ENCODE results near the gene MYLK.

MYLK gene

GRCh38 chr3:123593381-123593780 lies 290.8 kb downstream of the MYLK start:
- Histone ChIP-seq H3K4me3 (ENCODE audit: low read depth in 1 of 2, low read length in 2 of 2) (no peak overlapping the region), H3K27ac (ENCODE audit: low read length) (no peak overlapping the region), H3K4me1 (ENCODE audit: control insufficient read depth in 1 of 2, insufficient read depth in 2 of 2, low read length in 2 of 2) (no peaks in the 10 kb centered on the region), H3K9me3 (ENCODE audit: control insufficient read depth in 1 of 2, low read length in 2 of 2) (peaks cover 0 to 6% of the 10 kb centered on the region in 2 donors), H3K36me3 (ENCODE audit: control insufficient read depth in 1 of 2, insufficient read depth in 2 of 2, low read length in 2 of 2) (no peaks in the 10 kb centered on the region), H3K27me3 (ENCODE audit: low read depth, low read length) (no peaks in the 10 kb centered on the region)

- H3K4me3 ChIP-seq (ENCODE audit: low read depth in 1 of 2, low read length in 2 of 2) = no peak overlapping the region
- peaks cover 0 to under 1% of the 10 kb centered on the region in 2 donors for H3K36me3 ChIP-seq (ENCODE audit: control insufficient read depth in 1 of 2, insufficient read depth in 2 of 2, low read length in 2 of 2)
- no peaks in the 10 kb centered on the region for H3K27me3 ChIP-seq (ENCODE audit: low read depth, low read length)
- H3K9me3 ChIP-seq (ENCODE audit: control insufficient read depth in 1 of 2, low read length in 2 of 2) = peaks cover 0 to 6% of the 10 kb centered on the region in 2 donors
- peaks cover 6 to 10% of the 10 kb centered on the region in 2 donors for H3K4me1 ChIP-seq (ENCODE audit: control insufficient read depth in 1 of 2, insufficient read depth in 2 of 2, low read length in 2 of 2)
- no peak overlapping the region for H3K27ac ChIP-seq (ENCODE audit: low read length)
Measured at GRCh38 chr3:123590685-123591450, 293.3 kb downstream of the MYLK start.

GRCh38 chr3:123587401-123587800 lies 296.7 kb downstream of the MYLK start:
- H3K27ac ChIP-seq (ENCODE audit: low read length) = no peak overlapping the region
- peaks cover 6 to 24% of the 10 kb centered on the region in 2 donors for H3K4me1 ChIP-seq (ENCODE audit: control insufficient read depth in 1 of 2, insufficient read depth in 2 of 2, low read length in 2 of 2)
- H3K9me3 ChIP-seq (ENCODE audit: control insufficient read depth in 1 of 2, low read length in 2 of 2) = peaks cover 0 to 6% of the 10 kb centered on the region in 2 donors
- no peak overlapping the region for H3K4me3 ChIP-seq (ENCODE audit: low read depth in 1 of 2, low read length in 2 of 2)
- no peaks in the 10 kb centered on the region for H3K27me3 ChIP-seq (ENCODE audit: low read depth, low read length)
- peaks cover 0 to 9% of the 10 kb centered on the region in 2 donors for H3K36me3 ChIP-seq (ENCODE audit: control insufficient read depth in 1 of 2, insufficient read depth in 2 of 2, low read length in 2 of 2)

- Histone ChIP-seq H3K4me3 (ENCODE audit: low read depth in 1 of 2, low read length in 2 of 2) (no peak overlapping the region), H3K4me1 (ENCODE audit: control insufficient read depth in 1 of 2, insufficient read depth in 2 of 2, low read length in 2 of 2) (peaks cover 6 to 24% of the 10 kb centered on the region in 2 donors), H3K9me3 (ENCODE audit: control insufficient read depth in 1 of 2, low read length in 2 of 2) (peaks cover 0 to 6% of the 10 kb centered on the region in 2 donors), H3K27me3 (ENCODE audit: low read depth, low read length) (no peaks in the 10 kb centered on the region), H3K27ac (ENCODE audit: low read length) (no peak overlapping the region), H3K36me3 (ENCODE audit: control insufficient read depth in 1 of 2, insufficient read depth in 2 of 2, low read length in 2 of 2) (peaks cover 0 to 9% of the 10 kb centered on the region in 2 donors)
Measured at GRCh38 chr3:123586968-123587367, 297.2 kb downstream of the MYLK start.

- peak overlapping the region; percentile 89 for H3K27ac ChIP-seq (ENCODE audit: low read length)
- H3K4me1 ChIP-seq (ENCODE audit: control insufficient read depth in 1 of 2, insufficient read depth in 2 of 2, low read length in 2 of 2) = peaks cover 6 to 24% of the 10 kb centered on the region in 2 donors
- no peaks in the 10 kb centered on the region for H3K27me3 ChIP-seq (ENCODE audit: low read depth, low read length)
- peak overlapping the region; percentile 98 for H3K4me3 ChIP-seq (ENCODE audit: low read depth in 1 of 2, low read length in 2 of 2)
- peaks cover 5 to 13% of the 10 kb centered on the region in 2 donors for H3K36me3 ChIP-seq (ENCODE audit: control insufficient read depth in 1 of 2, insufficient read depth in 2 of 2, low read length in 2 of 2)
- H3K9me3 ChIP-seq (ENCODE audit: control insufficient read depth in 1 of 2, low read length in 2 of 2) = peaks cover 0 to 6% of the 10 kb centered on the region in 2 donors
Measured at GRCh38 chr3:123586131-123586530, 298.0 kb downstream of the MYLK start.

GRCh38 chr3:123584988-123585937 lies 298.9 kb downstream of the MYLK start, which contains the start of gene HACD2:
Gene HACD2 (minus strand): TSS chr3:123585053. CDS start chr3:123585027, 26 bp downstream.
- Histone ChIP-seq H3K4me3 (ENCODE audit: low read depth in 1 of 2, low read length in 2 of 2) (peak within 1 kb of the TSS; percentile 98), H3K27me3 (ENCODE audit: low read depth, low read length) (no peaks in the 10 kb centered on the region), H3K4me1 (ENCODE audit: control insufficient read depth in 1 of 2, insufficient read depth in 2 of 2, low read length in 2 of 2) (peaks cover 6 to 24% of the 10 kb centered on the region in 2 donors), H3K27ac (ENCODE audit: low read length) (peak within 1 kb of the TSS; percentile 89), H3K9me3 (ENCODE audit: control insufficient read depth in 1 of 2, low read length in 2 of 2) (no peaks in the 10 kb centered on the region), H3K36me3 (ENCODE audit: control insufficient read depth in 1 of 2, insufficient read depth in 2 of 2, low read length in 2 of 2) (peaks cover 6 to 18% of the 10 kb centered on the region in 2 donors)

GRCh38 chr3:123584284-123584987 lies 299.7 kb downstream of the MYLK start:
- Histone ChIP-seq H3K4me1 (ENCODE audit: control insufficient read depth in 1 of 2, insufficient read depth in 2 of 2, low read length in 2 of 2) (peaks cover 6 to 24% of the 10 kb centered on the region in 2 donors), H3K4me3 (ENCODE audit: low read depth in 1 of 2, low read length in 2 of 2) (peak overlapping the region; percentile 75 to 98), H3K27me3 (ENCODE audit: low read depth, low read length) (no peaks in the 10 kb centered on the region), H3K36me3 (ENCODE audit: control insufficient read depth in 1 of 2, insufficient read depth in 2 of 2, low read length in 2 of 2) (peaks cover 6 to 26% of the 10 kb centered on the region in 2 donors), H3K27ac (ENCODE audit: low read length) (peak overlapping the region; percentile 8), H3K9me3 (ENCODE audit: control insufficient read depth in 1 of 2, low read length in 2 of 2) (no peaks in the 10 kb centered on the region)

- Histone ChIP-seq H3K4me1 (ENCODE audit: control insufficient read depth in 1 of 2, insufficient read depth in 2 of 2, low read length in 2 of 2) (peaks cover 6 to 24% of the 10 kb centered on the region in 2 donors), H3K27me3 (ENCODE audit: low read depth, low read length) (no peaks in the 10 kb centered on the region), H3K27ac (ENCODE audit: low read length) (no peak overlapping the region), H3K9me3 (ENCODE audit: control insufficient read depth in 1 of 2, low read length in 2 of 2) (no peaks in the 10 kb centered on the region), H3K36me3 (ENCODE audit: control insufficient read depth in 1 of 2, insufficient read depth in 2 of 2, low read length in 2 of 2) (peaks cover 6 to 31% of the 10 kb centered on the region in 2 donors), H3K4me3 (ENCODE audit: low read depth in 1 of 2, low read length in 2 of 2) (peak overlapping the region in 1 of 2 donors; percentile 75)
Measured at GRCh38 chr3:123583561-123583960, 300.6 kb downstream of the MYLK start.

- peaks cover 6 to 34% of the 10 kb centered on the region in 2 donors for H3K36me3 ChIP-seq (ENCODE audit: control insufficient read depth in 1 of 2, insufficient read depth in 2 of 2, low read length in 2 of 2)
- H3K4me3 ChIP-seq (ENCODE audit: low read depth in 1 of 2, low read length in 2 of 2) = no peak overlapping the region
- H3K27me3 ChIP-seq (ENCODE audit: low read depth, low read length) = no peaks in the 10 kb centered on the region
- H3K27ac ChIP-seq (ENCODE audit: low read length) = no peak overlapping the region
- H3K4me1 ChIP-seq (ENCODE audit: control insufficient read depth in 1 of 2, insufficient read depth in 2 of 2, low read length in 2 of 2) = peaks cover 6 to 24% of the 10 kb centered on the region in 2 donors
- H3K9me3 ChIP-seq (ENCODE audit: control insufficient read depth in 1 of 2, low read length in 2 of 2) = no peaks in the 10 kb centered on the region
Measured at GRCh38 chr3:123582315-123582714, 301.8 kb downstream of the MYLK start.

- no peak overlapping the region for H3K4me3 ChIP-seq (ENCODE audit: low read depth in 1 of 2, low read length in 2 of 2)
- no peaks in the 10 kb centered on the region for H3K27me3 ChIP-seq (ENCODE audit: low read depth, low read length)
- H3K9me3 ChIP-seq (ENCODE audit: control insufficient read depth in 1 of 2, low read length in 2 of 2) = no peaks in the 10 kb centered on the region
- peaks cover 1 to 28% of the 10 kb centered on the region in 2 donors for H3K36me3 ChIP-seq (ENCODE audit: control insufficient read depth in 1 of 2, insufficient read depth in 2 of 2, low read length in 2 of 2)
- no peaks in the 10 kb centered on the region for H3K4me1 ChIP-seq (ENCODE audit: control insufficient read depth in 1 of 2, insufficient read depth in 2 of 2, low read length in 2 of 2)
- H3K27ac ChIP-seq (ENCODE audit: low read length) = no peak overlapping the region
Measured at GRCh38 chr3:123576122-123576521, 308.0 kb downstream of the MYLK start.
